Bronchial epithelial cell (primary cell): ENCODE data around the gene TMCO2. TPM values are rescaled to one million over a fixed set of nuclear protein-coding genes. Genes with fewer than 3 reads are reported as not detected.

Experiments used
- DNase-seq: peaks from one replicate; pipeline ENCODE4 v3.0.0-alpha.2; 2010; ENCODE audit warnings: low read depth
- FAIRE-seq: peaks from 2 replicates; lab custom pipeline; 2011; peaks lifted over from hg19 to GRCh38; lab: Jason Lieb, UNC
- H3K27me3 ChIP-seq: 2 replicates; pipeline ENCODE4 v1.5.1; 2011; ENCODE audit warnings: low read length; ENCODE audit not compliant: control insufficient read depth, insufficient read depth
- H3K36me3 ChIP-seq: 2 replicates; pipeline ENCODE4 v1.5.1; 2011; ENCODE audit warnings: low read length; ENCODE audit not compliant: control insufficient read depth, insufficient read depth
- H3K4me3 ChIP-seq: 2 replicates; pipeline ENCODE4 v1.5.1; 2011; ENCODE audit warnings: mild to moderate bottlenecking, low read depth, low read length, control low read depth
- total RNA-seq: library from RNA; depleted of rRNA; stranded (reverse); fragments of >200 nt; gene quantifications from 2 replicates; pipeline ENCODE4 v1.2.1, GENCODE V29; 2014
- TF ChIP-seq, protein P1 (sequence below): IDR thresholded peaks from 2 replicates; pipeline ENCODE4 v1.5.1; 2011; ENCODE audit warnings: mild to moderate bottlenecking, moderate library complexity, low read length, control low read depth, inconsistent platforms; ENCODE audit not compliant: insufficient read depth, severe bottlenecking

Gene TMCO2
- total RNA-seq, 1 donor from 2014 or later: not detected

DNA sequence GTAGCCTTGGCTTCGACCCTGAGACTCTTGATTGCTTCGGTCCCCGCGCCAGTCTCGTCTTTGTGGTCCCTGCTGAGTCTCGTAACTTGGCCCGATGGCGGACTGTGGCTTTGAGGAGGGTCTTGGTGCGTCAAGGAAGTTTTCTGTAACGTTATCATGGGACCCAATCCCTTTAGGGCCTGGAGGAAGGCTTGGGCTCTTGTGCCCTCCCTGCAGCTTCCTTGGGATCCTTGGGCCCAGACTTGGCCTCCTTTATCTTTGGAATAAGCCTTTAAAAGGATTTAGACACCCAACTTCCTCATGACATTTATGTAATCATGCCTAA lies 10.7 kb downstream of the TMCO2 start:
- FAIRE-seq (no peak), DNase-seq (peak; percentile 17)
- TF ChIP-seq, protein P1, sequence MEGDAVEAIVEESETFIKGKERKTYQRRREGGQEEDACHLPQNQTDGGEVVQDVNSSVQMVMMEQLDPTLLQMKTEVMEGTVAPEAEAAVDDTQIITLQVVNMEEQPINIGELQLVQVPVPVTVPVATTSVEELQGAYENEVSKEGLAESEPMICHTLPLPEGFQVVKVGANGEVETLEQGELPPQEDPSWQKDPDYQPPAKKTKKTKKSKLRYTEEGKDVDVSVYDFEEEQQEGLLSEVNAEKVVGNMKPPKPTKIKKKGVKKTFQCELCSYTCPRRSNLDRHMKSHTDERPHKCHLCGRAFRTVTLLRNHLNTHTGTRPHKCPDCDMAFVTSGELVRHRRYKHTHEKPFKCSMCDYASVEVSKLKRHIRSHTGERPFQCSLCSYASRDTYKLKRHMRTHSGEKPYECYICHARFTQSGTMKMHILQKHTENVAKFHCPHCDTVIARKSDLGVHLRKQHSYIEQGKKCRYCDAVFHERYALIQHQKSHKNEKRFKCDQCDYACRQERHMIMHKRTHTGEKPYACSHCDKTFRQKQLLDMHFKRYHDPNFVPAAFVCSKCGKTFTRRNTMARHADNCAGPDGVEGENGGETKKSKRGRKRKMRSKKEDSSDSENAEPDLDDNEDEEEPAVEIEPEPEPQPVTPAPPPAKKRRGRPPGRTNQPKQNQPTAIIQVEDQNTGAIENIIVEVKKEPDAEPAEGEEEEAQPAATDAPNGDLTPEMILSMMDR: no peak
- no peaks in the 10 kb centered on the region for H3K27me3 ChIP-seq
- peaks cover 7% of the 10 kb centered on the region for H3K36me3 ChIP-seq
- peak overlapping the region; percentile 84 for H3K4me3 ChIP-seq

DNA sequence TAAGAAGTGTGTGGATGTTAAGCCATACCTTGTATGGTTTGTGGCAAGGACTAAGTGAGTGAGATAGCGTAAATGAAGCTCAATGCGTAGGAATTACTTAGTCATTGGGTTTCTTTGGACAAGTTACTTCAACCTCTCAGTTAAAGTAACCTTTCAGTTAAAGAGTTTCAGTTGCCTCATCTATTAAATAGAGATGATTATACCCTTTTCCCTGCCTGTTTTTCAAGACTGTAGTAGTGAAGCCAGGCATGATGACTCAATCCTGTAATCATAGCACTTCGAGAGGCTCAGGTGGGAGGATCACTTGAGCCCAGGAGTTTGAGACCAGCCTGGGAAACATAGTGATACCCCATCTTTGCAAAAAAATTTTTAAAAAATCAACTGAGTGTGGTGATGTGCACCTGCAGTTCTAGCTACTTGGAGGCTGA lies 16.6 kb downstream of the TMCO2 start:
- FAIRE-seq (no peak), DNase-seq (peak; percentile 68)
- Histone ChIP-seq H3K36me3 (peaks cover 8% of the 10 kb centered on the region), H3K4me3 (no peak overlapping the region), H3K27me3 (no peaks in the 10 kb centered on the region)
- TF ChIP-seq, protein P1: no peak

DNA sequence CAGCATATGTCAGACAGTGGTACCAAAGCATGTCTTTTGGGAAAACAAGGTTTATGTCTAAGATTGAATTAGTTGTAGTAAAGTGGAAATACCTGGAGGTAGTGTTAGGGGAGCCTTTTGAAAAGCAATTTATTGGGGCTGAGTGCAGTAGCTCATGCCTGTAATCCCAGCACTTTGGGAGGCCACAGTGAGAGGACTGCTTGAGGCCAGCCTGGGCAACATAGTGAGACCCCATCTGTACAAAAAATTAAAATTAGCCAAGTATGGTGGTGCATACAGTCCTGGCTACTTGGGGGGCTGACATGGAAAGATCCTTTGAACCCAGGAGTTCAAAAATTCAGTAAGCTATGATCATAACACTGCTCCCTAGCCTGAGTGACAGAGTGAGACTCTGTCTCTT lies 17.6 kb downstream of the TMCO2 start:
- TF ChIP-seq, protein P1: no peak
- FAIRE-seq: no peak
- H3K27me3 ChIP-seq: no peaks in the 10 kb centered on the region
- H3K4me3 ChIP-seq: no peak overlapping the region
- no peak for DNase-seq
- H3K36me3 ChIP-seq: peaks cover 3% of the 10 kb centered on the region

DNA sequence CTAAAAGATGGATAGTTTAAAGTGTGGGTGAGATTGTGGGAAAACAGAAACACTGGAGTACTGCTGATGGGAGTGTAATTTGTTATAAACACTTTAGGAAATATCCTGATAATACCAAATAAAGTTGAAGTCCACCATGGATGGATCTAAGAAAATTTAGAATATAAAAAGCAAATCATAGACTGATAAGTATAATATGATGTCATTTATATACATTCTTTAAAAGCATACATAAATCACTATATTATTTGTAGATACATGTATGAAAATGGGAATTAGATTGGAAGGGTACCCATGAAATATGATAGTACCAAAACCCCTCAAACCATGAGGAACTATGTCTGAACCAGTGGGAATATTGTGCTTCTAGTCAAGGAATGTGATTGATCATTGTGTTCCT lies 18.2 kb downstream of the TMCO2 start:
- DNase-seq (no peak), FAIRE-seq (no peak)
- H3K27me3 ChIP-seq: no peaks in the 10 kb centered on the region
- TF ChIP-seq, protein P1: no peak
- H3K36me3 ChIP-seq: peaks cover 3% of the 10 kb centered on the region
- H3K4me3 ChIP-seq: no peak overlapping the region

DNA sequence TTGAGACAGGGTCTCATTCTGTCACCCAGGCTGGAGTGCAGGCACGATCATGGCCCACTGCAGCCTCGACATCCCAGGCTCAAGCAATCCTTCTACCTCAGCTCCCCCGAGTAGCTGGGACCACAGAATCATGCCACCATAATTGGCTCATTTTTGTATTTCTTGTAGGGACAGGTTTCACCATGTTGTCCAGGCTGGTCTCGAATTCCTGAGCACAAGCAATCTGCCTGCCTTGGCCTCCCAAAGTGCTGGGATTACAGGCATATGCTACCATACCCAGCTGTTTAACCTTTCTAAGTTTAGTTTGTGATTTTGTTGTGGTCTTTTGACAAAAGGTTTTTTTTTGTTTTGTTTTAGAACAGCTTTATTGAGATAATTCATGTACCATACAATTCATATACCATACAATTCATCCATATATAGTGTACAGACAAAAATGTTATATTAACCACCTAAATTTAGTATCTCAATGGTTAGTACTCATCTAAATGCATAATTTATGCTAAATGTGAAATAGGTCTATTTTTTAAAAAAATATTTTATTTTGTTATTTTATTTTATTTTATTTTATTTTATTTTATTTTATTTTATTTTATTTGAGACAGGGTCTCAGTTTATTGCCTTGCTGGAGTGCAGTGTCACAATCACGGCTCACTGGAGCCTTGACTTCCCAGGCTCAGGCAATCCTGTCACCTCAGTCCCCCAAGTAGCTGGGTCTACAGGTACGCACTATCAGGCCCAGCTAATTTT lies 19.2 kb downstream of the TMCO2 start:
- FAIRE-seq: no peak
- TF ChIP-seq, protein P1: no peak
- peak; percentile 79 for DNase-seq
- no peaks in the 10 kb centered on the region for H3K27me3 ChIP-seq
- H3K36me3 ChIP-seq: peaks cover 3% of the 10 kb centered on the region
- no peak overlapping the region for H3K4me3 ChIP-seq

DNA sequence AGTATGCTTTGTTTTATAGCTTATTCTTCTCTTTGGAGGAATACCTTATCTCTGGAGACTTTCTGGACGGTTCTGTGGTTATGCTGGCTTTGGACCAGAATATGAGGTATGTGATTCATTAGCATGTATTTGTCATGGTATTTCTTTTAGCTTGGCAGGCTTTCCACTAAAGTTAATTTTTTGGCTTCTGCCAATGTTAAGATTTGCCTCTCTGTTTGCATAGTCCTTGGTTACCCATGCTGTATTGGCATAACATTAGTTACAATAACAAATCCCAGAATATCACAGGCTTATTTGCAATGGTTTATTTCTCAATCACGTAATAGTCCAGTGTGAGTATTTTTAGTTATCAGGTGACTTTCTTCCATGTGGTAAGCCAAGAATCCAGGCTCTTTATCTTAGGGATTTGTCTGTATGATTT lies 20.0 kb downstream of the TMCO2 start:
- Histone ChIP-seq H3K4me3 (no peak overlapping the region), H3K27me3 (no peaks in the 10 kb centered on the region), H3K36me3 (peaks cover 6% of the 10 kb centered on the region)
- TF ChIP-seq, protein P1: no peak
- DNase-seq: peak; percentile 97
- FAIRE-seq: no peak
